CD4-positive, alpha-beta memory T cell (primary cell): ENCODE results near the gene TUBG2. TPM values are rescaled to one million over a fixed set of nuclear protein-coding genes. Genes with fewer than 3 reads are reported as not detected.

ENCODE experiments used
- CTCF ChIA-PET: fragments of 350-600 bp; sonication (Branson Sonifier 250); formaldehyde crosslinking; loops from one replicate; lab custom pipeline; 2021; ENCODE audit warnings: inconsistent platforms; ENCODE audit not compliant: partially characterized antibody; lab: Charles Lee
- POLR2A ChIA-PET: fragments of 350-600 bp; sonication (Branson Sonifier 250); formaldehyde crosslinking; loops from one replicate; lab custom pipeline; 2021; ENCODE audit not compliant: partially characterized antibody; lab: Charles Lee
- DNase-seq, 5 donors: peaks; one replicate each; pipeline versions ENCODE4 v3.0.0 to v3.0.0-alpha.2; 2020 to 2022; ENCODE audit warnings: mixed read lengths in 1 of 5
- H3K27ac ChIP-seq: one replicate; pipeline ENCODE4 v1.7.0; 2013; ENCODE audit warnings: low read depth, low read length
- H3K27me3 ChIP-seq: 2 replicates; pipeline ENCODE4 v1.7.0; 2013; ENCODE audit warnings: mild to moderate bottlenecking, low read length, moderate library complexity; ENCODE audit not compliant: insufficient read depth
- H3K36me3 ChIP-seq: 2 replicates; pipeline ENCODE4 v1.7.0; 2013; ENCODE audit warnings: mild to moderate bottlenecking, low read length, moderate library complexity; ENCODE audit not compliant: insufficient read depth
- H3K4me1 ChIP-seq: 2 replicates; pipeline ENCODE4 v1.7.0; 2013; ENCODE audit warnings: mild to moderate bottlenecking, low read length, moderate library complexity; ENCODE audit not compliant: insufficient read depth
- H3K4me3 ChIP-seq, 2 donors: one replicate each; pipeline ENCODE4 v1.7.0; 2013; ENCODE audit warnings: low read length in 2 of 2, mild to moderate bottlenecking in 1 of 2
- H3K9me3 ChIP-seq, 2 donors: one replicate each; pipeline ENCODE4 v1.7.0; 2013; ENCODE audit warnings: low read length in 2 of 2, control low read depth in 1 of 2; ENCODE audit not compliant: control insufficient read depth in 1 of 2
- H3K27ac Mint-ChIP-seq, 7 donors: one replicate each; pipeline ENCODE4 v1.8.0; 2020 to 2021; ENCODE audit warnings: mixed read lengths in 7 of 7, mild to moderate bottlenecking in 6 of 7, inconsistent platforms in 3 of 7, moderate library complexity in 3 of 7
- H3K27me3 Mint-ChIP-seq, 2 donors: one replicate each; pipeline ENCODE4 v1.8.0; 2020 to 2021; ENCODE audit warnings: mixed read lengths in 2 of 2
- H3K36me3 Mint-ChIP-seq, 2 donors: one replicate each; pipeline ENCODE4 v1.8.0; 2020 to 2021; ENCODE audit warnings: mixed read lengths in 2 of 2, inconsistent platforms in 1 of 2, mild to moderate bottlenecking in 1 of 2
- H3K4me1 Mint-ChIP-seq, 4 donors: one replicate each; pipeline ENCODE4 v1.8.0; 2020 to 2021; ENCODE audit warnings: mixed read lengths in 4 of 4, mild to moderate bottlenecking in 1 of 4
- H3K4me3 Mint-ChIP-seq, 8 donors: one replicate each; pipeline ENCODE4 v1.8.0; 2020 to 2021; ENCODE audit warnings: mixed read lengths in 8 of 8, mild to moderate bottlenecking in 7 of 8, moderate library complexity in 6 of 8, inconsistent platforms in 3 of 8
- H3K9me3 Mint-ChIP-seq, 8 donors: one replicate each; pipeline ENCODE4 v1.8.0; 2020 to 2021; ENCODE audit warnings: mixed read lengths in 8 of 8, mild to moderate bottlenecking in 5 of 8, inconsistent platforms in 3 of 8, moderate library complexity in 1 of 8
- intact Hi-C: fragments of 100-400 bp; cut with micrococcal nuclease; formaldehyde crosslinking; loops from one replicate; pipeline ENCODE4 v1.15.1; 2023
- polyA plus RNA-seq, 2 donors: library from polyadenylated mRNA; unstranded; fragments of 300-500 nt; fragmentation: Illumina TruSeq; gene quantifications; one replicate each; pipeline ENCODE4 v1.2.3, GENCODE V29; 2021
- total RNA-seq, 2 experiments: library from RNA; stranded (reverse); gene quantifications; one replicate each; pipeline ENCODE4 v1.2.3, GENCODE V29; 2021

Gene TUBG2
- total and polyA plus RNA-seq, 4 experiments from 2014 or later: 3.0 to 19.1 (median 11.5) TPM

- H3K9me3 Mint-ChIP-seq: no peaks in the 10 kb centered on the region
- Histone ChIP-seq H3K9me3 (no peaks in the 10 kb centered on the region), H3K36me3 (peaks cover 12% of the 10 kb centered on the region), H3K27me3 (no peaks in the 10 kb centered on the region), H3K4me1 (no peaks in the 10 kb centered on the region), H3K4me3 (no peak overlapping the region), H3K27ac (no peak overlapping the region)
- H3K27ac Mint-ChIP-seq: no peak overlapping the region
- POLR2A ChIA-PET: no interaction called here
- CTCF ChIA-PET: no interaction called here
- peaks cover 18 to 30% of the 10 kb centered on the region in 2 donors for H3K36me3 Mint-ChIP-seq
- peaks cover 0 to 7% (median 1%) of the 10 kb centered on the region in 4 donors for H3K4me1 Mint-ChIP-seq
- intact Hi-C loops: no loop called here
- no peak for DNase-seq
- H3K27me3 Mint-ChIP-seq: no peaks in the 10 kb centered on the region
- H3K4me3 Mint-ChIP-seq: no peak overlapping the region
These were observed 38.2 kb downstream of the TUBG2 start for GRCh38 chr17:42697108-42697811.

GRCh38 chr17:42698736-42699414, 39.8 kb downstream of the TUBG2 start:
- no peak overlapping the region for H3K4me3 ChIP-seq
- H3K4me1 ChIP-seq: no peaks in the 10 kb centered on the region
- no peaks in the 10 kb centered on the region for H3K9me3 Mint-ChIP-seq
- H3K36me3 ChIP-seq: peaks cover 21% of the 10 kb centered on the region
- no peak for DNase-seq
- H3K4me1 Mint-ChIP-seq: peaks cover 0 to 8% (median 4%) of the 10 kb centered on the region in 4 donors
- no peak overlapping the region for H3K27ac ChIP-seq
- no peaks in the 10 kb centered on the region for H3K9me3 ChIP-seq
- H3K36me3 Mint-ChIP-seq: peaks cover 30 to 40% of the 10 kb centered on the region in 2 donors
- H3K27me3 Mint-ChIP-seq: no peaks in the 10 kb centered on the region
- no peaks in the 10 kb centered on the region for H3K27me3 ChIP-seq
- CTCF ChIA-PET: no interaction called here
- intact Hi-C loops: no loop called here
- peak overlapping the region in 1 of 7 donors; percentile 53 for H3K27ac Mint-ChIP-seq
- H3K4me3 Mint-ChIP-seq: no peak overlapping the region
- POLR2A ChIA-PET: no interaction called here

DNA sequence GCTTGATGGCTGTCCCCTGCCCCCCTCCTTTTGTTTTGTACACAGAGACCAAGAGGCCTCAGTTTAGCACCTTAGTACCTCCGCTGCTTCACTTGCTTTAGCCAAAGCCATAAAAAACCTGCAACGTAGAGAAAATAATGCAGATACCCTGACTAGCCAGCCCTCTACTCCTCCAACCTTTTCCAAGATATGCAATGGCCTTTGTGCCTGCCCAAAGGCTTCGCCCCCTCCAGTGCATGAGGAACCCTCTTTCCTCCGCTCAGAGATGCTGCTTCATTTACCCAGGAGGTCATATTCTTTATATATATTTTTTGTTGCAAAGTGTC, 40.3 kb downstream of the TUBG2 start:
- Histone ChIP-seq H3K4me1 (peaks cover under 1% of the 10 kb centered on the region), H3K4me3 (no peak overlapping the region), H3K36me3 (peaks cover 24% of the 10 kb centered on the region), H3K9me3 (no peaks in the 10 kb centered on the region), H3K27me3 (no peaks in the 10 kb centered on the region), H3K27ac (no peak overlapping the region)
- no peaks in the 10 kb centered on the region for H3K9me3 Mint-ChIP-seq
- H3K36me3 Mint-ChIP-seq: peaks cover 35 to 44% of the 10 kb centered on the region in 2 donors
- intact Hi-C loops: no loop called here
- no peak overlapping the region for H3K27ac Mint-ChIP-seq
- POLR2A ChIA-PET: no interaction called here
- CTCF ChIA-PET: no interaction called here
- peaks cover 0 to 13% (median 5%) of the 10 kb centered on the region in 4 donors for H3K4me1 Mint-ChIP-seq
- DNase-seq: no peak
- H3K27me3 Mint-ChIP-seq: no peaks in the 10 kb centered on the region
- no peak overlapping the region for H3K4me3 Mint-ChIP-seq

- no peak overlapping the region for H3K27ac ChIP-seq
- H3K4me1 Mint-ChIP-seq: peaks cover 5 to 24% (median 11%) of the 10 kb centered on the region in 4 donors
- no peak overlapping the region for H3K4me3 ChIP-seq
- peaks cover 14% of the 10 kb centered on the region for H3K4me1 ChIP-seq
- H3K36me3 Mint-ChIP-seq: peaks cover 42 to 52% of the 10 kb centered on the region in 2 donors
- no peaks in the 10 kb centered on the region for H3K9me3 ChIP-seq
- H3K27me3 Mint-ChIP-seq: no peaks in the 10 kb centered on the region
- no peaks in the 10 kb centered on the region for H3K9me3 Mint-ChIP-seq
- intact Hi-C loops: no loop called here
- no peak for DNase-seq
- CTCF ChIA-PET: no interaction called here
- no peak overlapping the region for H3K27ac Mint-ChIP-seq
- POLR2A ChIA-PET: no interaction called here
- H3K36me3 ChIP-seq: peaks cover 37% of the 10 kb centered on the region
- H3K4me3 Mint-ChIP-seq: no peak overlapping the region
- H3K27me3 ChIP-seq: no peaks in the 10 kb centered on the region
These were observed 41.7 kb downstream of the TUBG2 start for GRCh38 chr17:42700586-42701289.

- H3K36me3 ChIP-seq: peaks cover 41% of the 10 kb centered on the region
- H3K36me3 Mint-ChIP-seq: peaks cover 45 to 54% of the 10 kb centered on the region in 2 donors
These were observed 43.4 kb downstream of the TUBG2 start for GRCh38 chr17:42702446-42702845.

DNA sequence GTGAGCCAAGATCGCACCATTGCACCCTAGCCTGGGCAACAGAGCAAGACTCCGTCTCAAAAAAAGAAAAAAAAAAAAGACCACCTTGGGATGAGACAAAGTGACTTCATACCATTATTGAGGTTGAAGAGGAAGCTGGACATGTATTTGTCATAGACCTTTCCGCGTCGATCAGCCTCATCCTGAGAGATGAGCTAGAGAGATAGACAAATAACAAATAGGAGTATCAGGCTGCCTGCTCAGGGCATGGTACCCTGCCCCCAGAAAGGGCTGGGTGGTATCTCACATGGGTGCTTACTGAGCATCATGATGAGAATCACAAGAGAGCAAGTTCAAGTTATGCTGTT, 45.4 kb downstream of the TUBG2 start:
- no peak for DNase-seq
- peak overlapping the region in 1 of 8 donors; percentile 29 for H3K4me3 Mint-ChIP-seq
- Histone ChIP-seq H3K27ac (no peak overlapping the region), H3K4me3 (no peak overlapping the region), H3K36me3 (peaks cover 47% of the 10 kb centered on the region), H3K27me3 (no peaks in the 10 kb centered on the region), H3K4me1 (peaks cover 50% of the 10 kb centered on the region), H3K9me3 (no peaks in the 10 kb centered on the region)
- no peaks in the 10 kb centered on the region for H3K27me3 Mint-ChIP-seq
- intact Hi-C loops: no loop called here
- peaks cover 28 to 61% (median 40%) of the 10 kb centered on the region in 4 donors for H3K4me1 Mint-ChIP-seq
- H3K27ac Mint-ChIP-seq: peak overlapping the region in 1 of 7 donors; percentile 66
- POLR2A ChIA-PET: interaction anchor here (0.6 kb wide), 1 partner anchor 9 kb away, joined by 3 read pairs; no protein-coding TSS in a partner anchor
- peaks cover 61 to 63% of the 10 kb centered on the region in 2 donors for H3K36me3 Mint-ChIP-seq
- H3K9me3 Mint-ChIP-seq: no peaks in the 10 kb centered on the region
- CTCF ChIA-PET: interaction anchor here (0.7 to 1.6 kb wide), 3 partner anchors 9 to 126 kb away, joined by 3 to 6 read pairs (median 3); partner anchors contain the start of gene PSMC3IP

More at GRCh38 chr17:42702446-42702845, 43.4 kb downstream of the TUBG2 start:
- POLR2A ChIA-PET: no interaction called here
- intact Hi-C loops: no loop called here
- Histone ChIP-seq H3K27ac (no peak overlapping the region), H3K9me3 (no peaks in the 10 kb centered on the region), H3K27me3 (no peaks in the 10 kb centered on the region), H3K4me3 (no peak overlapping the region), H3K4me1 (peaks cover 31% of the 10 kb centered on the region)
- H3K27me3 Mint-ChIP-seq: no peaks in the 10 kb centered on the region
- CTCF ChIA-PET: interaction anchor here (0.8 kb wide), 1 partner anchor 21 kb away, joined by 3 read pairs; no protein-coding TSS in a partner anchor
- peak overlapping the region in 1 of 7 donors; percentile 4 for H3K27ac Mint-ChIP-seq
- DNase-seq: no peak
- no peaks in the 10 kb centered on the region for H3K9me3 Mint-ChIP-seq
- peaks cover 14 to 41% (median 23%) of the 10 kb centered on the region in 4 donors for H3K4me1 Mint-ChIP-seq
- no peak overlapping the region for H3K4me3 Mint-ChIP-seq
